Measurements from ENCODE around the gene KIAA0319L. TPM values are rescaled to one million over a fixed set of nuclear protein-coding genes. Genes with fewer than 3 reads are reported as not detected.

Gene KIAA0319L
- total RNA-seq, 2 donors from 2014 or later: 109 to 124 TPM

- Histone ChIP-seq H3K4me1 (replicated peaks) (peaks cover 9% of the 10 kb centered on the region), H3K4me3 (no peak overlapping the region), H3K27me3 (replicated peaks; ENCODE audit: insufficient read depth) (no peaks in the 10 kb centered on the region), H3K27ac (peak overlapping the region in 1 of 2 donors; percentile 43), H3K36me3 (no peaks in the 10 kb centered on the region), H3K9me3 (no peaks in the 10 kb centered on the region)
- DNase-seq (ENCODE audit: low spot score): peak; percentile 48
- intact Hi-C loops (cut with DNase I): loop anchor here (5.0 kb wide), 1 partner anchor 265 kb away; the partner anchor contains the start of gene C1orf216
- WGBS: 10% methylated on average over 1 of the region's 1 CpG
- TF ChIP-seq, protein P1, sequence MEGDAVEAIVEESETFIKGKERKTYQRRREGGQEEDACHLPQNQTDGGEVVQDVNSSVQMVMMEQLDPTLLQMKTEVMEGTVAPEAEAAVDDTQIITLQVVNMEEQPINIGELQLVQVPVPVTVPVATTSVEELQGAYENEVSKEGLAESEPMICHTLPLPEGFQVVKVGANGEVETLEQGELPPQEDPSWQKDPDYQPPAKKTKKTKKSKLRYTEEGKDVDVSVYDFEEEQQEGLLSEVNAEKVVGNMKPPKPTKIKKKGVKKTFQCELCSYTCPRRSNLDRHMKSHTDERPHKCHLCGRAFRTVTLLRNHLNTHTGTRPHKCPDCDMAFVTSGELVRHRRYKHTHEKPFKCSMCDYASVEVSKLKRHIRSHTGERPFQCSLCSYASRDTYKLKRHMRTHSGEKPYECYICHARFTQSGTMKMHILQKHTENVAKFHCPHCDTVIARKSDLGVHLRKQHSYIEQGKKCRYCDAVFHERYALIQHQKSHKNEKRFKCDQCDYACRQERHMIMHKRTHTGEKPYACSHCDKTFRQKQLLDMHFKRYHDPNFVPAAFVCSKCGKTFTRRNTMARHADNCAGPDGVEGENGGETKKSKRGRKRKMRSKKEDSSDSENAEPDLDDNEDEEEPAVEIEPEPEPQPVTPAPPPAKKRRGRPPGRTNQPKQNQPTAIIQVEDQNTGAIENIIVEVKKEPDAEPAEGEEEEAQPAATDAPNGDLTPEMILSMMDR (IDR thresholded peaks at IDR 0.05): peak in 1 of 4 experiments; percentile 26
- TF ChIP-seq POLR2A (IDR thresholded peaks at IDR 0.05) (no peak), POLR2AphosphoS5 (IDR thresholded peaks at IDR 0.05) (peak; percentile 65)
Observed at GRCh38 chr1:35452106-35452774, 105.0 kb downstream of the KIAA0319L start.

DNA sequence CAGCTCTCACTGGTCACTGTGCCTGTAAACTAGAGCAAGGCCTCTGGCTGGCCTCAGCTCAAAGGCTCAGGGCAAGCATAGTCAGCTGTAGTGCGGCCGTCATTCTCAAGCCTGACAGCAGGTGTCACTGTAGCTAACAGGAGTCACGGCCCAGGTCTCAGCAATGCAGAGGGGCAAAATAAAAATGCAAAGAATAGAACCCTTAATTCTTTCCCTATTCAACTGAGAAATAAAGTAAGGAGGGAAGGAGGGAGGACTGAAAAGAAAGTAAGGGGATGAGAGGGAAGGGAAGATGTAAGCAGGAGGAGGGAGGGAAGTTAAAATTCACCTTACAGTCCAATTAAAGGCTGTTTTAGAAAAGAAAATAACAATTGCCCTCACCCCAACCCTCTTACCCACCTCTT lies 106.1 kb downstream of the KIAA0319L start:
- WGBS: 5% methylated on average over 3 of the region's 3 CpGs
- Histone ChIP-seq H3K36me3 (no peaks in the 10 kb centered on the region), H3K9me3 (no peaks in the 10 kb centered on the region), H3K4me1 (replicated peaks) (peaks cover 9% of the 10 kb centered on the region), H3K27me3 (replicated peaks; ENCODE audit: insufficient read depth) (no peaks in the 10 kb centered on the region), H3K4me3 (no peak overlapping the region), H3K27ac (no peak overlapping the region)
- intact Hi-C loops (cut with DNase I): loop anchor here (2.0 to 5.0 kb wide), 2 partner anchors 114 to 266 kb away; partner anchors contain the start of gene C1orf216
- TF ChIP-seq POLR2AphosphoS5 (IDR thresholded peaks at IDR 0.05) (peak; percentile 46), POLR2A (IDR thresholded peaks at IDR 0.05) (no peak)
- TF ChIP-seq, protein P1 (IDR thresholded peaks at IDR 0.05): peak; percentile 46 to 89 (median 80)
- peak; percentile 73 for DNase-seq (ENCODE audit: low spot score)

DNA sequence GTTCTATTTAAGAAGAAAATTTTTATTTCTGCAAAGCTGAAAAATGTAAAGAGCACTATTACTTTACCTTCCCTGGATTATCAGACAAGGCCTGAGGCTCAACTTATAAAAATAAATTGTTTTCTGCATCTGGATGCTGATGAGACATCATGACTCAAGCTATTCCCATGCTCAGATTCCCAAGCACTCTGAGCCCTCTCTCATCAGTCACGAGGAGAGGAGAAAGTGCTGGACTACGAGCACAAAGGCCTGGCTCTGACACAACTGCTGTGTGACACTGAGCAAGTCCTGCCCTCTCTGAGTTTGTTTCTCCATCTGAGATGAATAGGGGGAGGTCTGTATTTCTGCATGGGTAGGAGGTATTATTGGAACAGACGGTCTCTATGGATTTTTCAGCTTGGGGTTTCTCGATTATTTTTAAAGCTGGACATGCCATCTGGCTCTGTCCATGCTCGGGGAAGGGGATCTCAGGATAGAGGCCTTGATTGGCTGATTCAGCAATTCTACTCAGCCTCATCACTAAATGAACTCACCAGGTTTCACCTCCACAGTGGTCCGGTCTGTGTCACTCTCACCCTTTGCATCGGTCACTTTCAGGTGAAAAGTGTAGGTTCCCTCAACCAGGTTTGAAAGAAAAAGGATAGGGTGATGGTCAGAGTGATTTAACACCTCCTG lies 107.7 kb downstream of the KIAA0319L start:
- no peak for DNase-seq (ENCODE audit: low spot score)
- peaks cover 9% of the 10 kb centered on the region for H3K4me1 ChIP-seq (replicated peaks)
- H3K36me3 ChIP-seq: no peaks in the 10 kb centered on the region
- WGBS: 91% methylated on average over 7 of the region's 7 CpGs
- no peaks in the 10 kb centered on the region for H3K9me3 ChIP-seq
- no peak overlapping the region for H3K27ac ChIP-seq
- no peaks in the 10 kb centered on the region for H3K27me3 ChIP-seq (replicated peaks; ENCODE audit: insufficient read depth)
- intact Hi-C loops (cut with DNase I): loop anchor here (2.0 to 10.0 kb wide), 3 partner anchors 115 to 268 kb away; partner anchors contain the start of gene C1orf216
- H3K4me3 ChIP-seq: no peak overlapping the region
- TF ChIP-seq POLR2A (IDR thresholded peaks at IDR 0.05) (no peak), POLR2AphosphoS5 (IDR thresholded peaks at IDR 0.05) (no peak)
- TF ChIP-seq, protein P1 (IDR thresholded peaks at IDR 0.05): no peak

GRCh38 chr1:35448344-35448801 lies 108.8 kb downstream of the KIAA0319L start:
- TF ChIP-seq POLR2A (IDR thresholded peaks at IDR 0.05): no peak
- TF ChIP-seq, protein P1 (IDR thresholded peaks at IDR 0.05): no peak
- no peaks in the 10 kb centered on the region for H3K27me3 ChIP-seq (replicated peaks; ENCODE audit: insufficient read depth)
- H3K27ac ChIP-seq: no peak overlapping the region
- no peaks in the 10 kb centered on the region for H3K36me3 ChIP-seq
- H3K4me3 ChIP-seq: no peak overlapping the region
- intact Hi-C loops (cut with DNase I): loop anchor here (10.0 kb wide), 1 partner anchor 244 kb away; no protein-coding TSS in a partner anchor
- peaks cover 9% of the 10 kb centered on the region for H3K4me1 ChIP-seq (replicated peaks)
- 53% methylated on average over 3 of the region's 3 CpGs for WGBS
- H3K9me3 ChIP-seq: no peaks in the 10 kb centered on the region
- peak; percentile 10 for DNase-seq (ENCODE audit: low spot score)

All from prostate gland (tissue), 2 donors.